ENCODE data around the gene INCENP. TPM values are rescaled to one million over a fixed set of nuclear protein-coding genes. Genes with fewer than 3 reads are reported as not detected.

Gene INCENP
- total and polyA plus RNA-seq, 2 of the 13 experiments (the other 11 are each of a cell fraction or from before 2014, with no cell fraction given), result 14.1 to 37.3 TPM

GRCh38 chr11:62081378-62082291 is 42.2 kb upstream of the INCENP start (continued):
- TF ChIP-seq TCF7 (IDR thresholded peaks at IDR 0.05; ENCODE audit: low read depth), result no peak
- TF ChIP-seq RAD51 (IDR thresholded peaks at IDR 0.05; ENCODE audit: borderline replicate concordance), result peak; percentile 49; the same call in 1 of the 2 replicates
- no peak for TF ChIP-seq ZNF318 (CRISPR knock-in tag; IDR thresholded peaks at IDR 0.05)
- TF ChIP-seq ZNF883 (CRISPR knock-in tag; IDR thresholded peaks at IDR 0.05; ENCODE audit: not compliant biosample characterization), result no peak
- TF ChIP-seq ZEB1 (IDR thresholded peaks at IDR 0.05; ENCODE audit: insufficient replicate concordance, low read depth), result peak; percentile 33
- TF ChIP-seq HNF1B (CRISPR knock-in tag; IDR thresholded peaks at IDR 0.05), result peak; percentile 64
- peak; percentile 48 for TF ChIP-seq XRCC5 (optimal IDR thresholded peaks at IDR 0.05; ENCODE audit: low read length)
- TF ChIP-seq FOXK1 (CRISPR knock-in tag; IDR thresholded peaks at IDR 0.05; ENCODE audit: borderline replicate concordance, low read depth), result peak; percentile 87; the same call in 1 of the 2 replicates
- TF ChIP-seq ZSCAN9 (CRISPR knock-in tag; IDR thresholded peaks at IDR 0.05; ENCODE audit: borderline replicate concordance), result no peak
- TF ChIP-seq SSRP1 (CRISPR knock-in tag; IDR thresholded peaks at IDR 0.05), result no peak
- TF ChIP-seq REXO4 (CRISPR knock-in tag; IDR thresholded peaks at IDR 0.05; ENCODE audit: borderline replicate concordance), result no peak
- no peak for TF ChIP-seq MXD4 (CRISPR knock-in tag; IDR thresholded peaks at IDR 0.05)
- 0 out of 2 replicates have a peak, but pooled peaks have one; percentile 53 for TF ChIP-seq ATF7-NPFF (CRISPR knock-in tag; IDR thresholded peaks at IDR 0.05; ENCODE audit: low read depth)
- TF ChIP-seq THYN1 (CRISPR knock-in tag; IDR thresholded peaks at IDR 0.05; ENCODE audit: borderline replicate concordance, low read depth), result no peak
- no peak for TF ChIP-seq RORA (CRISPR knock-in tag; IDR thresholded peaks at IDR 0.05)
- no peak for TF ChIP-seq ZNF720 (CRISPR knock-in tag; IDR thresholded peaks at IDR 0.05)
- no peak for TF ChIP-seq GZF1 (CRISPR knock-in tag; IDR thresholded peaks at IDR 0.05)
- TF ChIP-seq BCL6 (CRISPR knock-in tag; IDR thresholded peaks at IDR 0.05), result no peak
- no peak for TF ChIP-seq U2AF2 (IDR thresholded peaks at IDR 0.05; ENCODE audit: low read depth, low read length)
- no peak for TF ChIP-seq JDP2 (CRISPR knock-in tag; IDR thresholded peaks at IDR 0.05; ENCODE audit: borderline replicate concordance)
- no peak for TF ChIP-seq ATRX (CRISPR knock-in tag; IDR thresholded peaks at IDR 0.05; ENCODE audit: borderline replicate concordance)

All from HepG2 (cell line).